K562 (cell line): ENCODE data around the gene MRPL37. TPM values are rescaled to one million over a fixed set of nuclear protein-coding genes. Genes with fewer than 3 reads are reported as not detected.
A peak's percentile ranks its signal among the peaks of the same experiment; 100 is the strongest.

ENCODE experiments used
- ATAC-seq: fragments of 200-7000 bp; cut with Tn5 transposase; 3 replicates; pipeline ENCODE4 v1.9.1; 2020; ENCODE audit warnings: moderate library complexity
- BruUV-seq: library from RNA; stranded (reverse); fragments of 400-500 nt; replicated peaks from 2 replicates; lab custom pipeline; 2021; lab: Mats Ljungman, UMichigan
- CTCF ChIA-PET: fragments of 300-600 bp; formaldehyde crosslinking; extraction: SDS; loops from one replicate; lab custom pipeline; 2021; ENCODE audit warnings: low intra/inter-chr PET ratio; lab: Yijun Ruan, JAX
- POLR2A ChIA-PET: fragments of 300-600, 350-650 bp; sonication (Branson Sonifier 250); formaldehyde crosslinking; extraction: SDS; loops from one replicate; lab custom pipeline; 2021; ENCODE audit warnings: antibody characterized with exemption, inconsistent platforms; lab: Yijun Ruan, JAX
- DNase-seq, 4 experiments: peaks; one replicate each; pipeline versions ENCODE4 v3.0.0 to v3.0.0-alpha.2; 2011 to 2018; ENCODE audit warnings: low spot score in 3 of 4, mixed read lengths in 3 of 4; ENCODE audit errors: extremely low read depth in 1 of 4
- FAIRE-seq: peaks from 2 replicates; lab custom pipeline; 2011; peaks lifted over from hg19 to GRCh38; lab: Jason Lieb, UNC
- H2AFZ ChIP-seq: 2 replicates; pipeline ENCODE4 v1.6.0; 2011; ENCODE audit warnings: low read depth, low read length, control low read depth, inconsistent platforms
- H3K27ac ChIP-seq: fragments of 200-600 bp; 3 replicates; pipeline ENCODE4 v1.8.0; 2011; ENCODE audit warnings: low read depth, mild to moderate bottlenecking, control low read depth, inconsistent platforms, low read length, moderate library complexity, mixed read lengths; ENCODE audit errors: extremely low read depth
- H3K27me3 ChIP-seq, 2 experiments: fragments of 300-600 bp in 1 of 2; 2 replicates in 1 of 2; 3 replicates in 1 of 2; pipeline versions ENCODE4 v1.6.0 to v1.8.0; 2011; ENCODE audit warnings: inconsistent platforms in 2 of 2, low read length in 2 of 2, mild to moderate bottlenecking in 1 of 2, mixed read lengths in 1 of 2, moderate library complexity in 1 of 2; ENCODE audit not compliant: control insufficient read depth in 2 of 2, insufficient read depth in 2 of 2
- H3K36me3 ChIP-seq: fragments of 300-600 bp; 3 replicates; pipeline ENCODE4 v1.8.0; 2011; ENCODE audit warnings: mild to moderate bottlenecking, low read length, inconsistent platforms; ENCODE audit not compliant: control insufficient read depth, insufficient read depth
- H3K4me1 ChIP-seq, 2 experiments: fragments of 200-600 bp in 1 of 2; replicated peaks in 1 of 2; 2 replicates in 1 of 2; 3 replicates in 1 of 2; pipeline versions ENCODE4 v1.5.1 to v1.8.0; 2011; ENCODE audit warnings: inconsistent platforms in 2 of 2, low read length in 2 of 2, mild to moderate bottlenecking in 1 of 2, mixed read lengths in 1 of 2, moderate library complexity in 1 of 2; ENCODE audit not compliant: control insufficient read depth in 2 of 2, insufficient read depth in 2 of 2
- H3K4me2 ChIP-seq: 2 replicates; pipeline ENCODE4 v1.6.1; 2011; ENCODE audit warnings: low read length, control low read depth, inconsistent platforms, mixed read lengths; ENCODE audit not compliant: insufficient read depth
- H3K4me3 ChIP-seq: fragments of 200-600 bp; sonication (generic), shearing (Covaris generic); 2 replicates; pipeline ENCODE4 v1.5.1; 2016; ENCODE audit warnings: control low read depth, inconsistent platforms
- H3K79me2 ChIP-seq: fragments of 200-600 bp; 3 replicates; pipeline ENCODE4 v1.8.0; 2011; ENCODE audit warnings: low read length, inconsistent platforms; ENCODE audit not compliant: control insufficient read depth, insufficient read depth
- H3K9ac ChIP-seq, 2 experiments: 2 replicates each; pipeline versions ENCODE4 v1.6.0 to v1.6.1; 2011; ENCODE audit warnings: low read depth in 2 of 2, low read length in 2 of 2, control low read depth in 1 of 2, inconsistent platforms in 1 of 2, mild to moderate bottlenecking in 1 of 2, mixed read lengths in 1 of 2; ENCODE audit not compliant: insufficient read depth in 1 of 2
- H3K9me1 ChIP-seq: one replicate; pipeline ENCODE4 v1.6.0; 2011; ENCODE audit warnings: inconsistent platforms, mild to moderate bottlenecking, low read length, moderate library complexity; ENCODE audit not compliant: control insufficient read depth, insufficient read depth
- H3K9me3 ChIP-seq: replicated peaks from 2 replicates; pipeline ENCODE4 v1.5.1; 2011; ENCODE audit warnings: low read depth, low read length, inconsistent platforms; ENCODE audit not compliant: control insufficient read depth, insufficient read depth
- H4K20me1 ChIP-seq: replicated peaks from 2 replicates; pipeline ENCODE4 v1.6.1; 2011; ENCODE audit warnings: low read length, inconsistent platforms, mixed read lengths; ENCODE audit not compliant: control insufficient read depth, insufficient read depth
- BRD9 ChIP-seq: fragments of 450-650 bp; IDR thresholded peaks from 2 replicates; pipeline ENCODE4 v1.6.1; 2018; ENCODE audit warnings: low read depth; ENCODE audit not compliant: partially characterized antibody
- GTF2F1 ChIP-seq: IDR thresholded peaks from 2 replicates; pipeline ENCODE4 v1.6.1; 2011; ENCODE audit warnings: low read depth, low read length, improper control_type of control experiment
- HNRNPL ChIP-seq: fragments of 200-400 bp; formaldehyde crosslinking; IDR thresholded peaks from 2 replicates; pipeline ENCODE4 v1.6.1; 2017; ENCODE audit warnings: low read depth, mild to moderate bottlenecking, low read length
- SNRNP70 ChIP-seq: fragments of 200-400 bp; formaldehyde crosslinking; optimal IDR thresholded peaks from 2 replicates; pipeline ENCODE3; 2017; ENCODE audit warnings: low read depth, low read length
- TAF7 ChIP-seq: fragments of 450-650 bp; IDR thresholded peaks from 2 replicates; pipeline ENCODE4 v1.6.1; 2016; ENCODE audit warnings: missing genetic modification characterization, missing compliant biosample characterization
- TGIF2 ChIP-seq: sonication (generic); formaldehyde crosslinking; IDR thresholded peaks from 2 replicates; pipeline ENCODE4 v1.8.1; 2022; ENCODE audit warnings: mild to moderate bottlenecking, missing genetic modification reagents, moderate library complexity
- ZNF134 ChIP-seq: fragments of 250-450 bp; sonication (Bioruptor Pico); conservative IDR thresholded peaks from 2 replicates; pipeline ENCODE4 v1.4.0; 2020
- ZNF347 ChIP-seq: fragments of 450-650 bp; formaldehyde crosslinking; IDR thresholded peaks from 2 replicates; pipeline ENCODE4 v1.4.0; 2020; ENCODE audit warnings: low read depth, mild to moderate bottlenecking, moderate library complexity
- WGBS: fragments of 100-300 bp; shearing (Covaris generic); methylation state at CpG from one replicate; pipeline ENCODE4 v1.1.6; 2016; ENCODE audit warnings: low coverage, mixed read lengths; ENCODE audit not compliant: insufficient coverage; ENCODE audit errors: missing lambda C conversion rate; 5-methylcytosine and 5-hydroxymethylcytosine counted together
- in situ Hi-C: fragments of 300-500 bp; cut with MboI; formaldehyde crosslinking; loops from 4 replicates; pipeline ENCODE4 v1.15.0; 2018; ENCODE audit warnings: inconsistent platforms, mixed read lengths
- intact Hi-C: fragments of 100-400 bp; cut with micrococcal nuclease; formaldehyde crosslinking; loops from 2 replicates; pipeline ENCODE4 v1.14.2; 2022
- polyA plus RNA-seq, 8 experiments: library from polyadenylated mRNA; depleted of rRNA in 4 of 8; stranded (reverse) in 5 of 8; unstranded in 3 of 8; fragments of >200 nt; fragmentation: Nextera tagmentation in 2 of 8; fragmentation: Illumina TruSeq in 1 of 8; extraction: Ambion mirVana in 2 of 8; extraction: Trizol in 1 of 8; gene quantifications; 2 replicates each; pipeline versions ENCODE4 v1.2.1 to v1.2.3, GENCODE V29; 2011 to 2014; ENCODE audit warnings: inconsistent platforms in 1 of 8, missing spikeins in 1 of 8
- total RNA-seq, 7 experiments: library from RNA; depleted of rRNA in 6 of 7; stranded (reverse); fragments of >200 nt in 6 of 7; fragmentation: Illumina TruSeq in 2 of 7; extraction: Trizol in 2 of 7; gene quantifications; 2 replicates each; pipeline versions ENCODE4 v1.2.1 to v1.2.3, GENCODE V29; 2011 to 2021; ENCODE audit warnings: low replicate concordance in 1 of 7
- TF ChIP-seq, protein P1 (sequence below): sonication (generic); formaldehyde crosslinking; IDR thresholded peaks from 2 replicates; pipeline ENCODE4 v1.8.1; 2023; ENCODE audit warnings: mild to moderate bottlenecking, missing genetic modification reagents
- TF ChIP-seq, protein P2 (sequence below): sonication (generic); IDR thresholded peaks from 2 replicates; pipeline ENCODE4 v1.6.1; 2016

Gene MRPL37
- total and polyA plus RNA-seq, 9 of the 15 experiments (the other 6 are each of a cell fraction or from before 2014, with no cell fraction given) = 52.2 to 303 (median 180) TPM

DNA sequence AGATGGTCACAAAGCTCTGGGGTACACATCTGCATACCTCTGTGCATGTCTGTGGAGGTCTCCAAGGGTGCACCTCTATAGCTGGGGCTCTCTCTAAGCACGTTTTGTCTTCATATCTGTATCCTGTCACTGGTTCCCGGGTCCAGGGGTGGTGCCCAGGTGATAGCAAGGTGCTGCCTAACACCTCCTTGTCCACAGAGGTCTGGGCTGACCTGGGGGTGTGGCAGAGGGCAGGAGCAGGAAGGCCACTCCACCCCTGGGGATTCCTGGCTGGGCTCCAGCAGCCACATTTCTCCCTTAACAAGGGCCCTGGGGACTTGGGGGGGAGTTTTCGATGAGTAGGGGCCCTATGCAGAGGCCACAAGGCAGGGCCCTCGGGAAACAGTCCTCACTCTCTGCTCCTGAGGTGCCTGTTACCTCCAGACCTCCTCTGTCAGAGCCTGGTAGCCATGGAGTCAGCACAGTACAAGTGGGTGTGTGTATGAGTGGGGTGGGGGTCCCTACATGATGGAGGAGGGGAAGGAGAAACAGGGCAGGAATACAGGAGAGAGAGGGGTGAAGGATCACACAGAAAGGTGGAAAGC lies 40.1 kb upstream of the MRPL37 start:
- Histone ChIP-seq H3K79me2 (no peaks in the 10 kb centered on the region), H3K4me1 (peaks cover 13 to 18% of the 10 kb centered on the region in 2 experiments; a peak in 3 of 5 replicates), H3K4me3 (no peak overlapping the region), H4K20me1 (no peaks in the 10 kb centered on the region), H3K36me3 (no peaks in the 10 kb centered on the region), H3K9me1 (no peaks in the 10 kb centered on the region), H3K9ac (peak overlapping the region in 1 of 2 experiments; percentile 72; a peak in 2 of 4 replicates), H3K27ac (no peak overlapping the region), H3K27me3 (peaks cover 0 to 3% of the 10 kb centered on the region in 2 experiments; a peak in 1 of 5 replicates), H2AFZ (no peak overlapping the region), H3K9me3 (no peaks in the 10 kb centered on the region), H3K4me2 (no peak overlapping the region)
- ATAC-seq (no peak), DNase-seq (no peak), FAIRE-seq (no peak)
- 5% methylated on average over 4 of the region's 4 CpGs for WGBS
- ChIA-PET POLR2A (interaction anchor here (0.5 to 0.6 kb wide), 2 partner anchors 9 to 193 kb away, joined by 3 read pairs; no protein-coding TSS in a partner anchor), CTCF (no interaction called here)
- in situ Hi-C loops (no loop called here), intact Hi-C loops (no loop called here)
- TF ChIP-seq SNRNP70 = no peak
- TF ChIP-seq ZNF347 = no peak
- no peak for TF ChIP-seq GTF2F1
- TF ChIP-seq ZNF134 (CRISPR knock-in tag) = no peak
- TF ChIP-seq TGIF2 = no peak
- no peak for TF ChIP-seq BRD9
- no peak for TF ChIP-seq HNRNPL
- TF ChIP-seq TAF7 (tag) = no peak
- TF ChIP-seq, protein P1, sequence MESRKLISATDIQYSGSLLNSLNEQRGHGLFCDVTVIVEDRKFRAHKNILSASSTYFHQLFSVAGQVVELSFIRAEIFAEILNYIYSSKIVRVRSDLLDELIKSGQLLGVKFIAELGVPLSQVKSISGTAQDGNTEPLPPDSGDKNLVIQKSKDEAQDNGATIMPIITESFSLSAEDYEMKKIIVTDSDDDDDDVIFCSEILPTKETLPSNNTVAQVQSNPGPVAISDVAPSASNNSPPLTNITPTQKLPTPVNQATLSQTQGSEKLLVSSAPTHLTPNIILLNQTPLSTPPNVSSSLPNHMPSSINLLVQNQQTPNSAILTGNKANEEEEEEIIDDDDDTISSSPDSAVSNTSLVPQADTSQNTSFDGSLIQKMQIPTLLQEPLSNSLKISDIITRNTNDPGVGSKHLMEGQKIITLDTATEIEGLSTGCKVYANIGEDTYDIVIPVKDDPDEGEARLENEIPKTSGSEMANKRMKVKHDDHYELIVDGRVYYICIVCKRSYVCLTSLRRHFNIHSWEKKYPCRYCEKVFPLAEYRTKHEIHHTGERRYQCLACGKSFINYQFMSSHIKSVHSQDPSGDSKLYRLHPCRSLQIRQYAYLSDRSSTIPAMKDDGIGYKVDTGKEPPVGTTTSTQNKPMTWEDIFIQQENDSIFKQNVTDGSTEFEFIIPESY (CRISPR knock-in tag) = no peak
- TF ChIP-seq, protein P2, sequence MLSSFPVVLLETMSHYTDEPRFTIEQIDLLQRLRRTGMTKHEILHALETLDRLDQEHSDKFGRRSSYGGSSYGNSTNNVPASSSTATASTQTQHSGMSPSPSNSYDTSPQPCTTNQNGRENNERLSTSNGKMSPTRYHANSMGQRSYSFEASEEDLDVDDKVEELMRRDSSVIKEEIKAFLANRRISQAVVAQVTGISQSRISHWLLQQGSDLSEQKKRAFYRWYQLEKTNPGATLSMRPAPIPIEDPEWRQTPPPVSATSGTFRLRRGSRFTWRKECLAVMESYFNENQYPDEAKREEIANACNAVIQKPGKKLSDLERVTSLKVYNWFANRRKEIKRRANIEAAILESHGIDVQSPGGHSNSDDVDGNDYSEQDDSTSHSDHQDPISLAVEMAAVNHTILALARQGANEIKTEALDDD = no peak
- BruUV-seq = no TSS peak
